ENCODE data around the gene PNMT. TPM values are rescaled to one million over a fixed set of nuclear protein-coding genes. Genes with fewer than 3 reads are reported as not detected.

The PNMT gene
- polyA plus RNA-seq, 1 donor, result 2.1 TPM

DNA sequence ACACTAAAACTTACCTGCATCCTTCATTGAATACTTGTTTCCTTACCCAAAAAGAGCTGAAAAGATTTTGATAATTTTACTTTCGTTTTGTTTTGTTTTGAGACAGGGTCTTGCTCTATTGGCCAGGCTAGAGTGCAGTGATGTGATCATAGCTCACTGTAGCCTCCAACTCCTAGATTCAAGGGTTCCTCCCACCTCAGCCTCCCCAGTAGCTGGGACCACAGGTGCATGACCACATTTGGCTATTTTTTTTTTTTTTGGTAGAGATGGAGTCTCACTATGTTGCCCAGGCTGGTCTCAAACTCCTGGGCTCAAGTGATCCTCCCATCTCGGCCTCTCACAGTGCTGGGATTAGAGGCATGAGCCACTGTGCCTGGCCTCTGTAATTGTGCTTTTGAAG, 13.1 kb upstream of the PNMT start:
- WGBS (ENCODE audit: insufficient coverage, low lambda C conversion rate), result no CpG with 5 or more reads among the region's 2 CpGs
- H3K27ac ChIP-seq (ENCODE audit: low read length), result no peak overlapping the region
- DNase-seq, result no peak
- no peaks in the 10 kb centered on the region for H3K9me3 ChIP-seq (ENCODE audit: control insufficient read depth, low read depth, low read length)
- H3K36me3 ChIP-seq (ENCODE audit: control insufficient read depth, insufficient read depth, low read length), result peaks cover 46% of the 10 kb centered on the region
- peaks cover 31% of the 10 kb centered on the region for H3K4me1 ChIP-seq (ENCODE audit: control insufficient read depth, insufficient read depth, low read length)
- H3K27me3 ChIP-seq (ENCODE audit: control insufficient read depth, insufficient read depth, low read length), result no peaks in the 10 kb centered on the region
- no peak overlapping the region for H3K4me3 ChIP-seq (ENCODE audit: low read length)

- Histone ChIP-seq H3K9me3 (ENCODE audit: control insufficient read depth, low read depth, low read length) (no peaks in the 10 kb centered on the region), H3K27me3 (ENCODE audit: control insufficient read depth, insufficient read depth, low read length) (no peaks in the 10 kb centered on the region), H3K36me3 (ENCODE audit: control insufficient read depth, insufficient read depth, low read length) (peaks cover 72% of the 10 kb centered on the region), H3K4me3 (ENCODE audit: low read length) (no peak overlapping the region), H3K27ac (ENCODE audit: low read length) (no peak overlapping the region), H3K4me1 (ENCODE audit: control insufficient read depth, insufficient read depth, low read length) (peaks cover 7% of the 10 kb centered on the region)
- no CpG with 5 or more reads among the region's 11 CpGs for WGBS (ENCODE audit: insufficient coverage, low lambda C conversion rate)
- no peak for DNase-seq
These were observed 9.9 kb upstream of the PNMT start for GRCh38 chr17:39658346-39658745.

- DNase-seq, result no peak
- no peaks in the 10 kb centered on the region for H3K27me3 ChIP-seq (ENCODE audit: control insufficient read depth, insufficient read depth, low read length)
- H3K4me1 ChIP-seq (ENCODE audit: control insufficient read depth, insufficient read depth, low read length), result peaks cover 2% of the 10 kb centered on the region
- WGBS (ENCODE audit: insufficient coverage, low lambda C conversion rate), result no CpG with 5 or more reads among the region's 3 CpGs
- H3K9me3 ChIP-seq (ENCODE audit: control insufficient read depth, low read depth, low read length), result no peaks in the 10 kb centered on the region
- H3K27ac ChIP-seq (ENCODE audit: low read length), result no peak overlapping the region
- H3K4me3 ChIP-seq (ENCODE audit: low read length), result no peak overlapping the region
- peaks cover 70% of the 10 kb centered on the region for H3K36me3 ChIP-seq (ENCODE audit: control insufficient read depth, insufficient read depth, low read length)
These were observed 9.5 kb upstream of the PNMT start for GRCh38 chr17:39658760-39659159.

- WGBS (ENCODE audit: insufficient coverage, low lambda C conversion rate), result no CpG with 5 or more reads among the region's 15 CpGs
- H3K4me1 ChIP-seq (ENCODE audit: control insufficient read depth, insufficient read depth, low read length), result peaks cover 2% of the 10 kb centered on the region
- H3K9me3 ChIP-seq (ENCODE audit: control insufficient read depth, low read depth, low read length), result no peaks in the 10 kb centered on the region
- peaks cover 69% of the 10 kb centered on the region for H3K36me3 ChIP-seq (ENCODE audit: control insufficient read depth, insufficient read depth, low read length)
- DNase-seq, result no peak
- no peak overlapping the region for H3K27ac ChIP-seq (ENCODE audit: low read length)
- no peak overlapping the region for H3K4me3 ChIP-seq (ENCODE audit: low read length)
- H3K27me3 ChIP-seq (ENCODE audit: control insufficient read depth, insufficient read depth, low read length), result no peaks in the 10 kb centered on the region
These were observed 8.8 kb upstream of the PNMT start for GRCh38 chr17:39659279-39660010.

DNA sequence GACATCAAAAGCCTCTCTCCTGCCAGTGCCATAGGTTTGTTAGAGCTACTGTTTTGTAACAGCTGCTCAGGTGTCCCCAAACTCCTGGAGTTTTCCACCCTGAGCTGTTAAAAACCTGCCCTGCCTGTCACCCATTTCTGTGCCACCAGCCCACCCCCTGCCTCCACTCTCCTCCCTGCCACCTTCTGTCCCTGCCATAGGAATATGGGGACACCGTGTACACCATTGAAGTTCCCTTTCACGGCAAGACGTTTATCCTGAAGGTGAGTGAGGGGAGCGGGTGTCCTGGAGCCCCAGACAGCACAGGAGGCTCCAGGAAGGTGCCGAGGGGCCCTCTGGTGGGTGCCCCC, 8.3 kb upstream of the PNMT start:
- Histone ChIP-seq H3K27ac (ENCODE audit: low read length) (no peak overlapping the region), H3K9me3 (ENCODE audit: control insufficient read depth, low read depth, low read length) (no peaks in the 10 kb centered on the region), H3K4me1 (ENCODE audit: control insufficient read depth, insufficient read depth, low read length) (peaks cover 7% of the 10 kb centered on the region), H3K4me3 (ENCODE audit: low read length) (no peak overlapping the region), H3K36me3 (ENCODE audit: control insufficient read depth, insufficient read depth, low read length) (peaks cover 64% of the 10 kb centered on the region), H3K27me3 (ENCODE audit: control insufficient read depth, insufficient read depth, low read length) (no peaks in the 10 kb centered on the region)
- DNase-seq, result no peak
- WGBS (ENCODE audit: insufficient coverage, low lambda C conversion rate), result no CpG with 5 or more reads among the region's 5 CpGs

GRCh38 chr17:39660397-39661385, 7.6 kb upstream of the PNMT start:
- no peaks in the 10 kb centered on the region for H3K9me3 ChIP-seq (ENCODE audit: control insufficient read depth, low read depth, low read length)
- H3K36me3 ChIP-seq (ENCODE audit: control insufficient read depth, insufficient read depth, low read length), result peaks cover 63% of the 10 kb centered on the region
- peaks cover 8% of the 10 kb centered on the region for H3K4me1 ChIP-seq (ENCODE audit: control insufficient read depth, insufficient read depth, low read length)
- no peak overlapping the region for H3K4me3 ChIP-seq (ENCODE audit: low read length)
- WGBS (ENCODE audit: insufficient coverage, low lambda C conversion rate), result no CpG with 5 or more reads among the region's 35 CpGs
- no peaks in the 10 kb centered on the region for H3K27me3 ChIP-seq (ENCODE audit: control insufficient read depth, insufficient read depth, low read length)
- H3K27ac ChIP-seq (ENCODE audit: low read length), result no peak overlapping the region
- no peak for DNase-seq

DNA sequence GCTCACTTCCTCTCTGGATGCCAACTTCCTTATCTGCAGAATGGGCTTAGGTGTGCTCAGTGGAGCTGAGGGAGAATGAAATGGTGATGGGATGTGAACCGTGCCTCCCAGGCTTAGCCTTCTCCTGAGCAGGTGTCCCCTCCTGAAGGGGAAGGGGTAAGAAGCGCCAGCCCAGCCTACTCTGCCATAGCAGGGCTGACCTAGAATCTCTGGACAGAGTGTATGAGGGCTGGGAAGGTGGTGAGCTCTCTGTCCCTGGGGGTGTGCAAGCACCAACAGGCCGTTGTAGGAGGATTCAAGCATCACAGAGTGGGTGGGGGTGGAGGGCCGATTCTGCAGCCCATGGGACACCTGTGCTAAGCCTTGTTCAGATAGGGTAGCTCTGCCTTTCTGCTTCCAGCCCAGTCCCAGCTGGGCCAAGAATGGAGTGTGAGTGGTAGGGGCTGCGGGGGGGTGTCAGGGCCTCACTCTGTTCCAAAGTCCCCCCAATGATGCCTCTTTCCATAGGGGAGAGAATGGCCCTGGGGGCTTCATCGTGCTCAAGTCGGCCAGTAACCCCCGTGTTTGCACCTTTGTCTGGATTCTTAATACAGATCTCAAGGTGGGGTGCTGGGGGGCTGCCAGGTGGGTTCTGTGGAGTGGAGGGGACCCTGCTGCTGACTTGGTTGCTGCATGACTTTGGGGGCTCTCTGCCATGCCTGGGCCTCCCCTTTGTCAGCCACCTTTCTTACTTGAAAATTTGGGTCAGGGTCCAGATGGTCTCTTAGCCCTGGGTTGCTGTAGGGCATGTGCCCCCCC, 6.3 kb upstream of the PNMT start:
- Histone ChIP-seq H3K4me3 (ENCODE audit: low read length) (no peak overlapping the region), H3K36me3 (ENCODE audit: control insufficient read depth, insufficient read depth, low read length) (peaks cover 53% of the 10 kb centered on the region), H3K27ac (ENCODE audit: low read length) (no peak overlapping the region), H3K9me3 (ENCODE audit: control insufficient read depth, low read depth, low read length) (peaks cover 4% of the 10 kb centered on the region), H3K27me3 (ENCODE audit: control insufficient read depth, insufficient read depth, low read length) (peaks cover 9% of the 10 kb centered on the region), H3K4me1 (ENCODE audit: control insufficient read depth, insufficient read depth, low read length) (peaks cover 18% of the 10 kb centered on the region)
- no CpG with 5 or more reads among the region's 8 CpGs for WGBS (ENCODE audit: insufficient coverage, low lambda C conversion rate)
- DNase-seq, result no peak

GRCh38 chr17:39662551-39663339, 5.5 kb upstream of the PNMT start:
- Histone ChIP-seq H3K9me3 (ENCODE audit: control insufficient read depth, low read depth, low read length) (peaks cover 4% of the 10 kb centered on the region), H3K27ac (ENCODE audit: low read length) (no peak overlapping the region), H3K27me3 (ENCODE audit: control insufficient read depth, insufficient read depth, low read length) (peaks cover 17% of the 10 kb centered on the region), H3K4me1 (ENCODE audit: control insufficient read depth, insufficient read depth, low read length) (peaks cover 26% of the 10 kb centered on the region), H3K36me3 (ENCODE audit: control insufficient read depth, insufficient read depth, low read length) (peaks cover 47% of the 10 kb centered on the region), H3K4me3 (ENCODE audit: low read length) (no peak overlapping the region)
- WGBS (ENCODE audit: insufficient coverage, low lambda C conversion rate), result 83% methylated on average over 1 of the region's 22 CpGs
- no peak for DNase-seq

- peaks cover 41% of the 10 kb centered on the region for H3K36me3 ChIP-seq (ENCODE audit: control insufficient read depth, insufficient read depth, low read length)
- no peak overlapping the region for H3K27ac ChIP-seq (ENCODE audit: low read length)
- peaks cover 27% of the 10 kb centered on the region for H3K4me1 ChIP-seq (ENCODE audit: control insufficient read depth, insufficient read depth, low read length)
- no peak overlapping the region for H3K4me3 ChIP-seq (ENCODE audit: low read length)
- peaks cover 4% of the 10 kb centered on the region for H3K9me3 ChIP-seq (ENCODE audit: control insufficient read depth, low read depth, low read length)
- peaks cover 19% of the 10 kb centered on the region for H3K27me3 ChIP-seq (ENCODE audit: control insufficient read depth, insufficient read depth, low read length)
- no peak for DNase-seq
- WGBS (ENCODE audit: insufficient coverage, low lambda C conversion rate), result no CpG with 5 or more reads among the region's 4 CpGs
These were observed 4.9 kb upstream of the PNMT start for GRCh38 chr17:39663340-39663687.

Data from large intestine (tissue), 3 donors.